ENCODE measurements around the gene CSMD2.

CSMD2 gene

DNA sequence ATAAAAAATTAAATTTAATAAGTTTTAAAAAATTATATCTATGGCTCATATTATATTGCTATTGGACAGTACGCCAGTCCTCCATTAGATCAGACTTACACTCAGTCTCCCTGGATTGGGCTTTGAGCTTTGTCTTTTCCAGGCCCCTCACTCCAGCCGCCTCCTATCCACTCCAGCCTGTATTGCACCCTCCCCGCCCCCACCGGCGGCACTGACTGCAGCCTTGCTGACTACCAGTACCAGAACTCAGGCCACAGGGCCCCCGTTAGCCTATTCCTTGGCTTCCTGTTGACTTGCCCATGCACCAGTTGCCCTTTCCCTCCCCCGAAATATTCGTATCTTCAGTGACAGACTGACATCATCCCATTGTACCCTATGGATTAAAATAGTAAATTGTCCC is 127.9 kb downstream of the CSMD2 start:
- H3K4me3 ChIP-seq (ENCODE audit: control insufficient read depth, low read depth, low read length): no peak overlapping the region
- TF ChIP-seq, protein P1, sequence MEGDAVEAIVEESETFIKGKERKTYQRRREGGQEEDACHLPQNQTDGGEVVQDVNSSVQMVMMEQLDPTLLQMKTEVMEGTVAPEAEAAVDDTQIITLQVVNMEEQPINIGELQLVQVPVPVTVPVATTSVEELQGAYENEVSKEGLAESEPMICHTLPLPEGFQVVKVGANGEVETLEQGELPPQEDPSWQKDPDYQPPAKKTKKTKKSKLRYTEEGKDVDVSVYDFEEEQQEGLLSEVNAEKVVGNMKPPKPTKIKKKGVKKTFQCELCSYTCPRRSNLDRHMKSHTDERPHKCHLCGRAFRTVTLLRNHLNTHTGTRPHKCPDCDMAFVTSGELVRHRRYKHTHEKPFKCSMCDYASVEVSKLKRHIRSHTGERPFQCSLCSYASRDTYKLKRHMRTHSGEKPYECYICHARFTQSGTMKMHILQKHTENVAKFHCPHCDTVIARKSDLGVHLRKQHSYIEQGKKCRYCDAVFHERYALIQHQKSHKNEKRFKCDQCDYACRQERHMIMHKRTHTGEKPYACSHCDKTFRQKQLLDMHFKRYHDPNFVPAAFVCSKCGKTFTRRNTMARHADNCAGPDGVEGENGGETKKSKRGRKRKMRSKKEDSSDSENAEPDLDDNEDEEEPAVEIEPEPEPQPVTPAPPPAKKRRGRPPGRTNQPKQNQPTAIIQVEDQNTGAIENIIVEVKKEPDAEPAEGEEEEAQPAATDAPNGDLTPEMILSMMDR (IDR thresholded peaks at IDR 0.05; ENCODE audit: control insufficient read depth, insufficient read depth, low read depth, low read length, missing control alignments): no peak
- DNase-seq (ENCODE audit: low read depth): no peak

DNA sequence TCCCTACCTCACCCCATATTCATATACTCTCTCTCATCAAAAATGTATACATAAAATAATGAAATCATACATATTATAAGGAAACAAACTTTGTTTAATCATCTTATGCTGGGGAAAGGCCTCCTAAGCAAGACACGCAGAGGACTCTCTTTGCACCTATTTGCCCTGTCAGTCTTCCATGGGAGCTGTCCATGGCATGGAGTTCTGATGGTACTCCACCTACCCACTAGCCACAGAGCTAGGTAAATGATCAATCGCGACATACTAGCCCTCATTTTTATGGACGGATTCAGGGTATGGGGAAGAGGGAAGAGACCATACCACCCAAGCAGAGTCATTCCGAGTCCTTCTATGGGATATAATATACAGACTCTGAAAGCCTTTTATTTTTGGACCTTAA is 131.0 kb downstream of the CSMD2 start:
- no peak for DNase-seq (ENCODE audit: low read depth)
- TF ChIP-seq, protein P1 (IDR thresholded peaks at IDR 0.05; ENCODE audit: control insufficient read depth, insufficient read depth, low read depth, low read length, missing control alignments): no peak
- no peak overlapping the region for H3K4me3 ChIP-seq (ENCODE audit: control insufficient read depth, low read depth, low read length)

DNA sequence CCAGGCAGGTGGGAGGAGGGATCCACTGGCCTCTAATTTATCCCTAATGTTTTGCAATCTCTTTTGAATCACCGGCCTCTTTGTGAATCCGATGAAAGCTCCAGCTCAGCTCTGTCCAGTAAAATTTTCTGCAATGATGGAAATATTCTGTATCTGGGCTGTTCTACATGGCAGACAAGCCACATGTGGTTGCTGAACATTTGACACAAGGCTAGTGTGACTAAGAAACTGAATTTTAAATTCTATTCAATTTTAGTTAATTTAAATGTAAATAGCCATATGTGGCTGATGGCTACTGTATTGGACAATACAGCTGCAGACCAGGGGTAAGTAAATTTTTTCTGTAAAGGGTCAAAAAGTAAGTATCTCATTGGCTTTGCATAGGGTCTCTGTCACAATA is 135.1 kb downstream of the CSMD2 start:
- no peak for DNase-seq (ENCODE audit: low read depth)
- TF ChIP-seq, protein P1 (IDR thresholded peaks at IDR 0.05; ENCODE audit: control insufficient read depth, insufficient read depth, low read depth, low read length, missing control alignments): no peak
- H3K4me3 ChIP-seq (ENCODE audit: control insufficient read depth, low read depth, low read length): no peak overlapping the region

DNA sequence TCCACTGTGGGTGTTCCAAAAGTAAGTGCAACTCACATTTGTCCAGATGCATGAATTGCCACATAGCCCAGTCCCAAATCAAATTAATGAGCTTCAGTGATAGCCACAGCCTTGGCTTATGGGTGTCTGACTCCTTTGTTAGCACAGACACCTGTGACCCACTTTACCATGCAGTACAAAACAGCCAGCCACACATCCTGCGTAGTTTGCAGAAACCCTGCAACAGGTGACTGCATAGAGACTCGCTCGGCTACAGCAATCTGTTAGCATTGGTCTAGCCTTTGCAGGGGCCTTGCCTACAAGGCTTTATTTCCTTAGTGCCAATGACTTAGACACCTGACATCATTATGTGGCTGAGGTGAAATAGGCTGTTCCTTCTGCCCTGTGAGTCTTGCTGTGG is 135.5 kb downstream of the CSMD2 start:
- TF ChIP-seq, protein P1 (IDR thresholded peaks at IDR 0.05; ENCODE audit: control insufficient read depth, insufficient read depth, low read depth, low read length, missing control alignments): no peak
- no peak for DNase-seq (ENCODE audit: low read depth)
- no peak overlapping the region for H3K4me3 ChIP-seq (ENCODE audit: control insufficient read depth, low read depth, low read length)

DNA sequence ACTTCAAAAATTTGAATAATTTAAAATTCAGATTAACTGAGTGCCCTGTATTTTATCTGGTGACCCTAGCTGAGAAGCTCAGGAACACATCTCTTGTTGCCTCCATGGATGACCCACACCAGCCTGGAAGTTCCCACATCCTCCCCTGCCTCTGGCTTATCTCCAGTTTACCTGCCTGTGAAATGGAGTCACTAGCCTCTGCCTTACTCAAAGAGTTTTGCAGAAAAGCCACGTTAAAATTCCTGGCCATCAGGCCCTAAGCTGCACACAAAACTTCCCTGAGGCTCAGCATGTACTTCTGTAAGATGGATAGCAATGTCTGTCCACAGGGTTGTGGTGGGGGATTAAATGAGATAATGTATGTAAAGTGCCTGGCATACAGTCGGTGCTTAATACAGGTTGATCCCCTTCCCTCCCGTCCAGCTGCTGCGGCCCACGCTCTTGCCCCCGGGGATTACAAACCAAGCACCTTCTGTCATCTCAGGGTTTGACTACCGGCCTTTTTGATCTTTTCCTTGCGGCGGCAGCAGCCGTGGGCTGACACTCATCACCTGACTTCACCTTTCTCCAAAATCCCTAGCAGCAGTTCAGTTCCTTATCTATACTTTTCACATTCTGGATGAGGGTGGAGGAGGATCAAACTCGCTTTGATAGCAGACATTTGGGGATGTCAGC is 136.5 kb downstream of the CSMD2 start:
- no peak for DNase-seq (ENCODE audit: low read depth)
- no peak overlapping the region for H3K4me3 ChIP-seq (ENCODE audit: control insufficient read depth, low read depth, low read length)
- TF ChIP-seq, protein P1 (IDR thresholded peaks at IDR 0.05; ENCODE audit: control insufficient read depth, insufficient read depth, low read depth, low read length, missing control alignments): no peak

DNA sequence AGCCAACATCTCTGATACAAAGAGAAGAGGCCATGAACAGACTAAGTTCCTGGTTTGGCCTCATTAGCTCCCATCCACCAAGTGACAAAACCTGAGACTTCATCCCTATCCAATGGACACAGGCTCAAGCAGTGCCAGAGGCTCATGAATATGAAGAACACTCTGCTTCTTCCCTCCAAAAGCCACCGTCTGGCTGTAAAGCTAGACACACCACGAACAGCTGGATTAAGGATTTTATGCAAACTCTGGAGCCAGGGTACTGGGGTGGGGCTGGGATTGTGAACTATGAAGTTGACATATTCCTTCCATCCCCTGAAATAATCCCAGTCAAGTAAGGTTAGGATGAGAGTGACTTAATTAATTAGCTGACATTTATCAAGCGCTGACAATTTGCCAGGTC is 139.4 kb downstream of the CSMD2 start:
- TF ChIP-seq, protein P1 (IDR thresholded peaks at IDR 0.05; ENCODE audit: control insufficient read depth, insufficient read depth, low read depth, low read length, missing control alignments): no peak
- H3K4me3 ChIP-seq (ENCODE audit: control insufficient read depth, low read depth, low read length): no peak overlapping the region
- no peak for DNase-seq (ENCODE audit: low read depth)
